ENCODE measurements around the gene TNC. TPM values are rescaled to one million over a fixed set of nuclear protein-coding genes. Genes with fewer than 3 reads are reported as not detected.

TNC gene
- polyA plus RNA-seq, 1 of the 3 experiments (the other 2 are of a cell fraction), result 805 TPM

- TF ChIP-seq GABPA (IDR thresholded peaks at IDR 0.05; ENCODE audit: low read depth) (no peak), FOSL2 (IDR thresholded peaks at IDR 0.05; ENCODE audit: borderline replicate concordance, low read depth) (peak; percentile 86; the same call in 1 of the 2 replicates), SIN3A (IDR thresholded peaks at IDR 0.05; ENCODE audit: borderline replicate concordance, low read depth, low read length) (no peak), IRF3 (IDR thresholded peaks at IDR 0.05; ENCODE audit: low read depth, low read length) (no peak), RXRA (IDR thresholded peaks at IDR 0.05; ENCODE audit: borderline replicate concordance, low read depth) (no peak), FOXJ3 (CRISPR knock-in tag; IDR thresholded peaks at IDR 0.05) (no peak), USF1 (IDR thresholded peaks at IDR 0.05; ENCODE audit: borderline replicate concordance, low read depth) (no peak), TEAD4 (IDR thresholded peaks at IDR 0.05; ENCODE audit: borderline replicate concordance, insufficient read depth) (no peak), GATA2 (CRISPR knock-in tag; IDR thresholded peaks at IDR 0.05) (no peak), CTCF (IDR thresholded peaks at IDR 0.05) (no peak), NRF1 (IDR thresholded peaks at IDR 0.05; ENCODE audit: low read depth, low read length) (no peak), NFIC (IDR thresholded peaks at IDR 0.05; ENCODE audit: borderline replicate concordance) (peak; percentile 71; the same call in 1 of the 2 replicates)
- TF ChIP-seq, protein P1, sequence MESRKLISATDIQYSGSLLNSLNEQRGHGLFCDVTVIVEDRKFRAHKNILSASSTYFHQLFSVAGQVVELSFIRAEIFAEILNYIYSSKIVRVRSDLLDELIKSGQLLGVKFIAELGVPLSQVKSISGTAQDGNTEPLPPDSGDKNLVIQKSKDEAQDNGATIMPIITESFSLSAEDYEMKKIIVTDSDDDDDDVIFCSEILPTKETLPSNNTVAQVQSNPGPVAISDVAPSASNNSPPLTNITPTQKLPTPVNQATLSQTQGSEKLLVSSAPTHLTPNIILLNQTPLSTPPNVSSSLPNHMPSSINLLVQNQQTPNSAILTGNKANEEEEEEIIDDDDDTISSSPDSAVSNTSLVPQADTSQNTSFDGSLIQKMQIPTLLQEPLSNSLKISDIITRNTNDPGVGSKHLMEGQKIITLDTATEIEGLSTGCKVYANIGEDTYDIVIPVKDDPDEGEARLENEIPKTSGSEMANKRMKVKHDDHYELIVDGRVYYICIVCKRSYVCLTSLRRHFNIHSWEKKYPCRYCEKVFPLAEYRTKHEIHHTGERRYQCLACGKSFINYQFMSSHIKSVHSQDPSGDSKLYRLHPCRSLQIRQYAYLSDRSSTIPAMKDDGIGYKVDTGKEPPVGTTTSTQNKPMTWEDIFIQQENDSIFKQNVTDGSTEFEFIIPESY (IDR thresholded peaks at IDR 0.05; ENCODE audit: borderline replicate concordance, low read depth), result peak; percentile 40; the same call in 1 of the 2 replicates
Measured at GRCh38 chr9:115115924-115116323, 2.0 kb downstream of the TNC start (continued).

Measured in SK-N-SH (cell line).